ENCODE results near the gene NPC1L1.
A peak's percentile ranks its signal among the peaks of the same experiment; 100 is the strongest.

The NPC1L1 gene

GRCh38 chr7:44541028-44541869, at the start of gene NPC1L1:
NPC1L1 (minus strand) TSS chr7:44541330; CDS start chr7:44541259, 71 bp downstream.
- no peak for DNase-seq

- no peak for DNase-seq
Measured at GRCh38 chr7:44590910-44591309, 49.8 kb upstream of the NPC1L1 start.

- DNase-seq, result peak; percentile 31 to 41
Measured at GRCh38 chr7:44587843-44588711, 46.9 kb upstream of the NPC1L1 start.

GRCh38 chr7:44583146-44583865, 42.2 kb upstream of the NPC1L1 start:
- no peak for DNase-seq

- peak; percentile 99 for DNase-seq
Measured at GRCh38 chr7:44581879-44582603, 40.9 kb upstream of the NPC1L1 start, which contains the start of gene TMED4. TMED4 (minus strand) TSS chr7:44582231; CDS start chr7:44582206, 25 bp downstream.

GRCh38 chr7:44580945-44581878, 40.1 kb upstream of the NPC1L1 start:
- peak in 1 of 2 experiments; percentile 26 for DNase-seq

- no peak for DNase-seq
Measured at GRCh38 chr7:44576228-44576627, 35.1 kb upstream of the NPC1L1 start.

GRCh38 chr7:44575054-44575453, 33.9 kb upstream of the NPC1L1 start:
- no peak for DNase-seq

- DNase-seq, result no peak
Measured at GRCh38 chr7:44574287-44574872, 33.2 kb upstream of the NPC1L1 start.

GRCh38 chr7:44573464-44574286, 32.5 kb upstream of the NPC1L1 start, which contains the start of gene DDX56:
DDX56 (minus strand) TSS chr7:44573908; CDS start chr7:44573895, 13 bp downstream.
- DNase-seq, result peak; percentile 98 to 99

- DNase-seq, result no peak
Measured at GRCh38 chr7:44572771-44573170, 31.6 kb upstream of the NPC1L1 start.

- DNase-seq, result no peak
Measured at GRCh38 chr7:44569959-44570358, 28.8 kb upstream of the NPC1L1 start.

GRCh38 chr7:44568771-44569560, 27.8 kb upstream of the NPC1L1 start:
- DNase-seq, result no peak

- DNase-seq, result no peak
Measured at GRCh38 chr7:44567884-44568283, 26.8 kb upstream of the NPC1L1 start.

GRCh38 chr7:44566680-44567079, 25.6 kb upstream of the NPC1L1 start:
- no peak for DNase-seq

GRCh38 chr7:44565795-44566559, 24.8 kb upstream of the NPC1L1 start:
- DNase-seq, result no peak

GRCh38 chr7:44565097-44565794, 24.1 kb upstream of the NPC1L1 start:
- peak; percentile 53 to 72 for DNase-seq

Measured in SHP77 (cell line).